Raji (cell line): ENCODE data around the gene COL4A2.

ENCODE experiments used
- POLR2A ChIP-seq: IDR thresholded peaks from 2 replicates; pipeline ENCODE4 v1.6.1; 2011; ENCODE audit warnings: low read depth, low read length, control low read depth; ENCODE audit not compliant: insufficient read depth

COL4A2 gene

DNA sequence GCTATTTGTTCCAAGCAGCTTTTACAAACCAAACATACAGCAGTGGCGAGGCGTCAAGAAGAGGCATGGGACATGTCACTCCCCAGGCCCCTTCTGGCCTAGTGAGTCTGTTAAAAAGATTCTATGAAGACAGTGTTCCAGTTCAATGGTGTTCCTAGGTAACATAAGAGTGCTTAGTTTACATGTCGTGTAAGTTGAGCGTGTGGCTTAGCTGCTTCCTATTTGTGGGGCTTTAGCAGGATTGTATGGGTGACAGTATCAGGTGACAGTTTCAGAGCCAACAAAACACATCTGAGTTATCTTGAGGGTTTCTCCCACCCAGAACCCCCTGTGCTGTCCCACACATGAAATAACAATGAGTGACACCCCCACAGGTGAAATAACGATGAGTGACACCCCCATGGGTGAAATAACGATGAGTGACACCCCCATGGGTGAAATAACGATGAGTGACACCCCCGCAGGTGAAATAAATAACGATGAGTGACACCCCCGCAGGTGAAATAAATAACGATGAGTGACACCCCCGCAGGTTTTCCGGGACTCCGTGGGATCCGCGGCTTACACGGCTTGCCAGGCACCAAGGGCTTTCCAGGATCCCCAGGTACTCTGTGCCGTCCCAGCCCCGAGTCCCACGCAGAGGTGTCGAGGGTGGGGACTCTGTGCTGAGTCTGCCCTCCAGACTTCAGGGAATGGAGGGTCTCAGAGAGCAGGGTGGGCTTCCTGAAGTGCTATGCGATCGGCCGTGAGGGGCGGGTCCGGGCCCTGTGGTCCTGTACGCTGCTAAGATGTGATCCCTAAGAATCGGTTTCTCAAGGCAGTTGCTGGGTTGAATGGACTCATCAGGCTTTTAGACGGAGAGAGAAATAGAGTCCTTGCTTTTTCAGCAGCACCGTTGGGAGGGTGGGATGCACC is 185.9 kb downstream of the COL4A2 start:
- TF ChIP-seq POLR2A = no peak

DNA sequence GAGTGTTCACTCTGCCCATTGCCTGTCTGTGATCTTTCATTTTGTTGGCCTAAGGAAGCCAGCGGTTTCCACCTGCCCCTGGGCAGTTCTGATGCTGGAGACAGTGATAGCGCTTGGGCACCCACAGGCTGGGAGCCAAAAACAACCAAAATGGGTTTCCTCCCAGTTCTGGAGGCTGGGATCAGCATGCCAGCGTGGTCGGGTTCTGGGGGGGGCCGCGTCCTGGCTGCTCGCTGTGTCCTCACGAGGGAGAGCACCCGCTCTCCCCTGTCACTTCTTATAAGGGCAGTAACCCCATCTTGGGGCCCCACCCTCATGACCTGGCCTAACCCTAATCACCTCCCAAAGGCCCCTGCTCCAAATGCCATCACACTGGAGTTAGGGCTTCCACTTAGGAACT is 186.5 kb downstream of the COL4A2 start:
- TF ChIP-seq POLR2A = no peak

- no peak for TF ChIP-seq POLR2A
Measured at GRCh38 chr13:110495376-110495775, 188.3 kb downstream of the COL4A2 start.

DNA sequence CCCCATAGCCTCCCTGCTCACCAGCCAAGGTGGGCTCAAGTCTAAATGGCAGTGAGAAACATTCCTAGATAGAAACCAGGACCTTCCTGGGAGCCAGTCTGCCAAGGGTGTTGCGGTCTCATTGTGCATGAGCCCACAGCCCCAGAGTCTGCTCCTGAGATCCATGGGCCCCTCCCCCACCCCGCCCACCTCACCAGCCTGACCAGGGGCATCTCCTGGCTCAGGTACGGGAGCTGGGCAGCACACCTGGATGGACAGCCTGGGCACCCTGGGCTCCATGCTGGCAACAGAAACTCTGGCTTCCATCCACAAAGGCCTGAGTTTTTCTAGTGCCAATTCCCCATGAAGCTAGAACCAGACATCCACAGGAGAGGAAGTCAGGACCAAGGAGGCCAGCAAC is 188.8 kb downstream of the COL4A2 start:
- no peak for TF ChIP-seq POLR2A

DNA sequence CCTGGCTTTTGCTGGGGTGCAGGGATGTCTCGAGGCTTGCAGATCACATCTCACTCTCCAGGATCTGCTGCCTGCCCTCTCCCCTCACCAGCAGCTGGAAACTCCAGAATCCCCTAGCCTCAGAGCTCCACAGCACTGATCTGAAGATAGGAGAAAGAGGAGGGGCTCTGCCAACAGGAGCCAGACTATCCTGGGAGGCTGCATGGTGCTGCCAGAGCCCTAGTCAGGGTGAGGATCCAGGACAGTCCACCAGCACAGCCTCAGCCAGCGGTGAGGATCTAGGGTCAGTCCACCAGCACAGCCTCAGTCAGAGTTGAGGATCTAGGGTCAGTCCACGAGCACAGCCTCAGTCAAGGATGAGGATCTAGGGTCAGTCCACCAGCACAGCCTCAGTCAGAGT is 189.2 kb downstream of the COL4A2 start:
- TF ChIP-seq POLR2A = no peak

GRCh38 chr13:110497003-110497402 is 189.9 kb downstream of the COL4A2 start:
- TF ChIP-seq POLR2A = no peak

DNA sequence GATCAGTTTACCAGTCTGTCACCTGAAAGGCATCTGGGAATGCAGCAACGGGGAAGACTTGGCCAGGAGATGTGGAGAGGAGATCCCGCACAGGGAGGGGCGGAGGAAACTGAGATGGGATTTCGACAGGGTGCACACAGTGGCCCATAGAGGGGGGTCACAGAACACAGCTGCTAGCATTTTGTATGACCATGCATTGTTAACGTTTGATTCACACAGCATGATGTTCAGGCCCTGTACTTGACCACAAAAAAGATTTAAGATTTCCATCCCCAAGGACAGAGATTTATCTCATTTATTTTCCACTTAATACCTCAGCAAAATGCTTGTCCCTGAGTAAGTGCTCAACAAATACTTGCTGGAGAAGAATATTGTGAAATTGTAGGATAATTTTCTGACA is 191.2 kb downstream of the COL4A2 start:
- TF ChIP-seq POLR2A = no peak

- TF ChIP-seq POLR2A = no peak
Measured at GRCh38 chr13:110498765-110499164, 191.7 kb downstream of the COL4A2 start.

DNA sequence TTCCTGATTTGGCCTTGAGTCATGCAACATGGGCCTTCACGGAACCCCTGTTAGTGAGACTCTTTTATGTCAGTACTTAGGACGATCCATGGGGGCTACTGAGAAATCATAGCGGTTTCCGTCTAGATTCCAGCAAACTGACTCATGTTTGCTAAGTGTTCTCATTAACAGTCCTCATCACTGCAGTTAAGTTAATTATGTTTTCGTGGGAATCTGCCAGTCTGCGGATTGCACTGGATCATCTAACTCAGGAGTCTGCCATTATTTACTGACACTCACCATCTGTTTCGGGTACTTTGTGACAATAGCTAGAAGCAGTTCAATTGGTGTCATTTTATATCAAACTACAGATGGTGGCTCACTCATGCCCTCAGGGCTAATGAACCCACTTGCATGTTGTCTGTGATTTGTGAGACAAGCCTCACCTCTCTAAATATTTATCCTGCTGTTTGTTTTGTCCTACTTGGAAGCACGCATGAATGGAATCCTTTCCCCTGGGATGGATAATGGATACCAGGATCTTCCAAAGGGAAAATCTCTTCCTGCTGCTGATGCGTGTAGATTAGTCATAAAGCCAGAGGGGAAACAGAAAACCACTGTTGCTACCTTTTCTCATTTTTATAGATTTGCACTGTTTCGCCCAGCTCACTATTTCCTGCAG is 192.7 kb downstream of the COL4A2 start:
- no peak for TF ChIP-seq POLR2A

GRCh38 chr13:110500341-110500740 is 193.3 kb downstream of the COL4A2 start:
- no peak for TF ChIP-seq POLR2A

- TF ChIP-seq POLR2A = no peak
Measured at GRCh38 chr13:110501188-110501587, 194.1 kb downstream of the COL4A2 start.

DNA sequence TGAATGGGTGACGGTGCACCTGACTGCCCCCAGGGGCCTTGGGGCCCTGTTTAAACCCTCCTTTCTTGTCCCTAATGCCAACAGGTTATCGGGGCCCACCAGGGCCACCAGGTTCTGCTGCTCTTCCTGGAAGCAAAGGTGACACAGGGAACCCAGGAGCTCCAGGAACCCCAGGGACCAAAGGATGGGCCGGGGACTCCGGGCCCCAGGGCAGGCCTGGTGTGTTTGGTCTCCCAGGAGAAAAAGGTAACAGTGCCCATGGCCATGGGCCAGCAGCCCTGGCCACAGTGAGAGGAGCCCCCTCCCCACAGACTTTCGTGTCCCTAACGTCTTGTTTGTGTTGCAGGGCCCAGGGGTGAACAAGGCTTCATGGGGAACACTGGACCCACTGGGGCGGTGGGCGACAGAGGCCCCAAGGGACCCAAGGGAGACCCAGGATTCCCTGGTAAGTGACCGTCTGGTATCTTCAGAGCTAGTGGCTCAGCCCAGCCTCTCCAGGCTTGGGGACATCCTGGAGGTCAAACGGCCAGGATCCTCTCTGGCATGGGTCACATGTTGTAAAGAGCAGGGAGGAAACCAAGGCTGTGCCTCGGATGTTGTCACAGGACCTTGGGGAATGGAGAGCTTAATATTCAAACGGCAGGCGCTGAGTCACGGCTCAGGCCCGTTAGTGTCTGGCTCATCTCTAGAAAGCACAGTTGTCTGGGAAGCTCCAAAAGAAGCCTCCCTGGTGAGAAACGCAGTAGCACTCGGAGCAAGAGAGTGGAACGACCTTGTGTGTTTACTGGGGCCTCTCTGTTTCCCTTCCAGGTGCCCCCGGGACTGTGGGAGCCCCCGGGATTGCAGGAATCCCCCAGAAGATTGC is 196.2 kb downstream of the COL4A2 start:
- no peak for TF ChIP-seq POLR2A

GRCh38 chr13:110503979-110504499 is 197.0 kb downstream of the COL4A2 start:
- no peak for TF ChIP-seq POLR2A

- TF ChIP-seq POLR2A = no peak
Measured at GRCh38 chr13:110505594-110505993, 198.5 kb downstream of the COL4A2 start.

DNA sequence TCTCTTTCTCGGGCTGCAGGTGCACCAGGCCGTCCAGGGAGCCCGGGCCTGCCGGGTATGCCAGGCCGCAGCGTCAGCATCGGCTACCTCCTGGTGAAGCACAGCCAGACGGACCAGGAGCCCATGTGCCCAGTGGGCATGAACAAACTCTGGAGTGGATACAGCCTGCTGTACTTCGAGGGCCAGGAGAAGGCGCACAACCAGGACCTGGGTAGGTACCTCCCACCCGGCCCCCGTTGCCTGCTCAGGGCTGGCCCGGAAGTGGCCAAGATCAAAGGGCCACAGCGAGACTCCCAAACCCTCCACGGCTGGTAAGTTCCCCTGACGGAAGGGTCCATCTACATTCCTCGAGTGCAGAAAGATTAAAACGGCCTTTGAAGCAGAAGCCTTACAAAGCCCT is 199.3 kb downstream of the COL4A2 start:
- no peak for TF ChIP-seq POLR2A
